Small intestine (tissue), 7 donors: ENCODE results near the gene OPCML. TPM values are rescaled to one million over a fixed set of nuclear protein-coding genes. Genes with fewer than 3 reads are reported as not detected.

Source experiments
- DNase-seq, 2 donors: peaks; one replicate each; pipeline versions ENCODE4 v3.0.0 to v3.0.0-alpha.2; 2013
- FAIRE-seq: peaks from 2 replicates; lab custom pipeline; 2012; peaks lifted over from hg19 to GRCh38; lab: Jason Lieb, UNC
- H3K27ac ChIP-seq, 3 donors: one replicate each; pipeline ENCODE4 v1.5.1; 2013; ENCODE audit warnings: low read length in 2 of 3, mild to moderate bottlenecking in 2 of 3, control low read depth in 1 of 3, inconsistent platforms in 1 of 3, low read depth in 1 of 3, moderate library complexity in 1 of 3
- H3K27me3 ChIP-seq, 3 donors: one replicate each; pipeline ENCODE4 v1.6.1; 2013; ENCODE audit warnings: low read length in 3 of 3, inconsistent platforms in 1 of 3; ENCODE audit not compliant: control insufficient read depth in 3 of 3, insufficient read depth in 3 of 3
- H3K36me3 ChIP-seq, 3 donors: one replicate each; pipeline ENCODE4 v1.6.1; 2013; ENCODE audit warnings: low read length in 3 of 3, inconsistent platforms in 1 of 3, low read depth in 1 of 3, mild to moderate bottlenecking in 1 of 3, moderate library complexity in 1 of 3; ENCODE audit not compliant: control insufficient read depth in 3 of 3, insufficient read depth in 2 of 3
- H3K4me1 ChIP-seq, 3 donors: one replicate each; pipeline ENCODE4 v1.6.1; 2013; ENCODE audit warnings: low read length in 2 of 3, inconsistent platforms in 1 of 3, low read depth in 1 of 3, mild to moderate bottlenecking in 1 of 3, moderate library complexity in 1 of 3; ENCODE audit not compliant: control insufficient read depth in 3 of 3, insufficient read depth in 2 of 3
- H3K4me3 ChIP-seq, 3 donors: one replicate each; pipeline ENCODE4 v1.5.1; 2013; ENCODE audit warnings: low read length in 3 of 3, control low read depth in 1 of 3, inconsistent platforms in 1 of 3, low read depth in 1 of 3, mild to moderate bottlenecking in 1 of 3, moderate library complexity in 1 of 3
- H3K9me3 ChIP-seq, 2 donors: one replicate each; pipeline ENCODE4 v1.6.1; 2013; ENCODE audit warnings: low read depth in 1 of 2, low read length in 1 of 2; ENCODE audit not compliant: control insufficient read depth in 2 of 2, insufficient read depth in 1 of 2
- WGBS, 3 donors: extraction: QIAGEN DNeasy Blood & Tissue Kit; methylation state at CpG; one replicate each; pipeline ENCODE4 v1.1.7; 2013; 5-methylcytosine and 5-hydroxymethylcytosine counted together
- polyA plus RNA-seq, 4 donors: library from polyadenylated mRNA; stranded (reverse) in 3 of 4; unstranded in 1 of 4; fragments of 200-250 nt in 3 of 4; fragments of 120-200 nt in 1 of 4; gene quantifications; one replicate each; pipeline versions ENCODE4 v1.2.1 to v1.2.3, GENCODE V29; 2013
- donor health status: healthy with polysubstance abuse.
- donor health status: control.
- donor health status: control.
- donor health status: Bipolar disorder and iron deficiency.
- donor health status: healthy.

Gene OPCML
- polyA plus RNA-seq, 4 donors, result 0.16 to 2.0 TPM; not detected in 2

- Histone ChIP-seq H3K27ac (no peak overlapping the region), H3K4me1 (no peaks in the 10 kb centered on the region), H3K4me3 (no peak overlapping the region), H3K9me3 (no peaks in the 10 kb centered on the region), H3K36me3 (no peaks in the 10 kb centered on the region), H3K27me3 (no peaks in the 10 kb centered on the region)
- FAIRE-seq (no peak), DNase-seq (no peak)
- WGBS, 3 donors, result 81 to 88% (median 86%) methylated on average over 8 of the region's 8 CpGs
These were observed 922.1 kb downstream of the OPCML start for GRCh38 chr11:132610216-132610615.

DNA sequence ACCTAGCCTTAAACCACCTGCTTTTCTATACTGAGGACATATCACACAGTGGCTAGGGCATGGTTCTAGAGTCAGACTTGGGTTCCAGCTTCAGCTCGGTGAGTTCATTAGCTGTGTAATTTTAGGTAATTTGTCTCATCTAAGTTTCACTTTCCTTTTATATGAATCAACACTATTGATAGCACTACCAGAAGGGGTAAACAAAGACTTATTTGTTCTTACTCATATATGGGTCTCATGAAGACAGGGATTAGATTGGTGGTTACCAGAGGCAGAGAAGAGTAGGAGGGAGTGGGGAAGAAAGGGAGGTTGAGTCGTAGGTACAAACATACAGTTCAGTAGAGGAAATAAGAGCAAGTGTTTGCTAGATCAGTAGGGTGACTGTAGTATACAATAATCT, 924.7 kb downstream of the OPCML start:
- FAIRE-seq (no peak), DNase-seq (peak in 1 of 2 donors; percentile 1)
- Histone ChIP-seq H3K27me3 (no peaks in the 10 kb centered on the region), H3K4me1 (no peaks in the 10 kb centered on the region), H3K27ac (no peak overlapping the region), H3K4me3 (no peak overlapping the region), H3K36me3 (no peaks in the 10 kb centered on the region), H3K9me3 (no peaks in the 10 kb centered on the region)
- WGBS, 3 donors, result 5 to 51% (median 26%) methylated on average over 2 of the region's 2 CpGs

GRCh38 chr11:132605825-132606570, 926.3 kb downstream of the OPCML start:
- FAIRE-seq, result no peak

GRCh38 chr11:132604431-132604830, 927.9 kb downstream of the OPCML start:
- H3K36me3 ChIP-seq, result no peaks in the 10 kb centered on the region
- H3K9me3 ChIP-seq, result no peaks in the 10 kb centered on the region
- WGBS, 3 donors, result 60 to 76% (median 70%) methylated on average over 2 of the region's 2 CpGs
- H3K27ac ChIP-seq, result no peak overlapping the region
- FAIRE-seq (no peak), DNase-seq (no peak)
- no peaks in the 10 kb centered on the region for H3K4me1 ChIP-seq
- H3K4me3 ChIP-seq, result no peak overlapping the region
- no peaks in the 10 kb centered on the region for H3K27me3 ChIP-seq

More at GRCh38 chr11:132605825-132606570, 926.3 kb downstream of the OPCML start:
- DNase-seq, result no peak
- Histone ChIP-seq H3K27me3 (no peaks in the 10 kb centered on the region), H3K4me3 (no peak overlapping the region), H3K36me3 (no peaks in the 10 kb centered on the region), H3K4me1 (no peaks in the 10 kb centered on the region), H3K9me3 (no peaks in the 10 kb centered on the region), H3K27ac (no peak overlapping the region)
- 20 to 31% (median 24%) methylated on average over 9 of the region's 9 CpGs for WGBS, 3 donors

GRCh38 chr11:132601875-132602274, 930.4 kb downstream of the OPCML start:
- DNase-seq, result no peak
- WGBS, 3 donors, result 53 to 56% (median 54%) methylated on average over 2 of the region's 2 CpGs
- no peaks in the 10 kb centered on the region for H3K9me3 ChIP-seq
- no peak for FAIRE-seq
- no peak overlapping the region for H3K27ac ChIP-seq
- no peak overlapping the region for H3K4me3 ChIP-seq
- H3K4me1 ChIP-seq, result no peaks in the 10 kb centered on the region
- no peaks in the 10 kb centered on the region for H3K36me3 ChIP-seq
- H3K27me3 ChIP-seq, result no peaks in the 10 kb centered on the region

- Histone ChIP-seq H3K36me3 (no peaks in the 10 kb centered on the region), H3K27ac (no peak overlapping the region), H3K9me3 (no peaks in the 10 kb centered on the region), H3K4me3 (no peak overlapping the region), H3K4me1 (no peaks in the 10 kb centered on the region), H3K27me3 (no peaks in the 10 kb centered on the region)
- DNase-seq (no peak), FAIRE-seq (no peak)
- WGBS, 3 donors, result 0 to 16% (median 6%) methylated on average over 1 of the region's 1 CpG
These were observed 936.6 kb downstream of the OPCML start for GRCh38 chr11:132595711-132596134.

DNA sequence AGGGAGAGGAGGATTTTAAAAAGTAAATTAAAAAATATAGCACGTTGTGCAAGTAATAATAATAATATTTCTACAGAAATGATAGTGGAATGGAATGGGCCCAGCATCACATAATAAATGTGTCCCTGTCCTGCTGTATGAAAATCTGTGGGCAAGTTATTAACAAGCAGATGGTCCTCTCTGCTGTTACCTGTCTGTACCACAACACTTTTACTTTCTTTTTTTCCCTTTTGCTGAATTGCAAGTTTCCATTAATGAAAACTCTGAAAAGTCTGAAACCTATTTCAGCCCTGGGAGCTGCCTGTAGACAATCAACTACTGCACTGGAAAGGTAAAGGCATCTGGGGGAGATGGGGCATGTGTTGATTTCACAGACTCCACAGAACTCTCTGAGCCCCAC, 937.1 kb downstream of the OPCML start:
- Histone ChIP-seq H3K36me3 (no peaks in the 10 kb centered on the region), H3K9me3 (no peaks in the 10 kb centered on the region), H3K27me3 (no peaks in the 10 kb centered on the region), H3K4me3 (no peak overlapping the region), H3K4me1 (no peaks in the 10 kb centered on the region), H3K27ac (no peak overlapping the region)
- FAIRE-seq (no peak), DNase-seq (no peak)
- 41 to 60% (median 53%) methylated on average over 1 of the region's 1 CpG for WGBS, 3 donors

DNA sequence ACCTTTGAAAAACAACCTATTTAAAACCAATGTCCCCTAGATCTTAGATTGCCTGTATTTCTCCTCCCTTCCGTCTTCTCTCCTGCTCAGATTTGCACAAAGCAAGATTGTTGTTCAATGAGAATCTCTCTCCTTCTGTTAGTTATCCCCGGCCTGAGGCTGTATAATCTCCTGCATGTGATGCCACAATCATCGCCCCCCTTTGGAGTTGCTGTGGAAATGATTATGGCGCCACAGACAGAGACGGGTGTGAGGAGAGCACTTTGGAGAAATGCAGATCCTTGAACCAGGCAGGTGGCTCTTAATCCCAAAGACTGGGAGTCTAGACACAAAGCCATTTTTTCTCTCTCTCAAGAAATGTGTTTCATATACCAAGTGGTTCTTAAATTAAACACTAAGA, 941.3 kb downstream of the OPCML start:
- no peaks in the 10 kb centered on the region for H3K4me1 ChIP-seq
- 82 to 83% (median 82%) methylated on average over 5 of the region's 5 CpGs for WGBS, 3 donors
- no peak overlapping the region for H3K4me3 ChIP-seq
- no peak overlapping the region for H3K27ac ChIP-seq
- no peak for DNase-seq
- no peaks in the 10 kb centered on the region for H3K27me3 ChIP-seq
- H3K36me3 ChIP-seq, result no peaks in the 10 kb centered on the region
- FAIRE-seq, result no peak
- no peaks in the 10 kb centered on the region for H3K9me3 ChIP-seq

- FAIRE-seq, result no peak
- H3K9me3 ChIP-seq, result no peaks in the 10 kb centered on the region
- no peak overlapping the region for H3K4me3 ChIP-seq
- WGBS, 3 donors, result 58 to 69% (median 60%) methylated on average over 7 of the region's 7 CpGs
- no peak overlapping the region for H3K27ac ChIP-seq
- DNase-seq, result no peak
- peaks cover 0 to 2% (median 0%) of the 10 kb centered on the region in 3 donors for H3K27me3 ChIP-seq
- H3K36me3 ChIP-seq, result no peaks in the 10 kb centered on the region
- no peaks in the 10 kb centered on the region for H3K4me1 ChIP-seq
These were observed 941.7 kb downstream of the OPCML start for GRCh38 chr11:132590554-132590953.
